H1 (cell line): ENCODE data around the gene RAMACL. TPM values are rescaled to one million over a fixed set of nuclear protein-coding genes. Genes with fewer than 3 reads are reported as not detected.

Experiments
- CTCF ChIA-PET: fragments of 300-600 bp; sonication (Branson Sonifier 250); formaldehyde crosslinking; loops from one replicate; lab custom pipeline; 2021; ENCODE audit not compliant: partially characterized antibody; lab: Charles Lee
- POLR2A ChIA-PET: fragments of 300-600 bp; sonication (Branson Sonifier 250); formaldehyde crosslinking; loops from one replicate; lab custom pipeline; 2021; ENCODE audit warnings: inconsistent platforms; ENCODE audit not compliant: partially characterized antibody; lab: Charles Lee
- DNase-seq, 2 experiments: peaks; one replicate each; pipeline versions ENCODE4 v3.0.0 to v3.0.0-alpha.2; 2010 to 2022; ENCODE audit warnings: low spot score in 2 of 2, low read depth in 1 of 2, mixed read lengths in 1 of 2
- FAIRE-seq: peaks from 2 replicates; lab custom pipeline; 2011; peaks lifted over from hg19 to GRCh38; lab: Jason Lieb, UNC
- H2AFZ ChIP-seq: 2 replicates; pipeline ENCODE4 v1.8.1; 2012; ENCODE audit warnings: low read length, inconsistent platforms
- H2AK5ac ChIP-seq: 2 replicates; pipeline ENCODE4 v1.6.1; 2013; ENCODE audit warnings: low read depth, low read length
- H2BK120ac ChIP-seq: replicated peaks from 2 replicates; pipeline ENCODE3; 2013; ENCODE audit warnings: low read depth, low read length, inconsistent platforms
- H2BK12ac ChIP-seq: 2 replicates; pipeline ENCODE4 v1.6.1; 2013; ENCODE audit warnings: low read depth, low read length
- H2BK15ac ChIP-seq: 2 replicates; pipeline ENCODE4 v1.6.1; 2013; ENCODE audit warnings: low read length
- H2BK20ac ChIP-seq: 2 replicates; pipeline ENCODE4 v1.6.1; 2013; ENCODE audit warnings: low read length
- H2BK5ac ChIP-seq: 2 replicates; pipeline ENCODE4 v1.6.1; 2013; ENCODE audit warnings: low read depth, low read length
- H3K14ac ChIP-seq: 2 replicates; pipeline ENCODE4 v1.6.1; 2013; ENCODE audit warnings: inconsistent platforms; ENCODE audit not compliant: insufficient read length
- H3K18ac ChIP-seq: 2 replicates; pipeline ENCODE4 v1.6.1; 2013; ENCODE audit warnings: low read length; ENCODE audit errors: extremely low read depth
- H3K23ac ChIP-seq: 2 replicates; pipeline ENCODE4 v1.6.1; 2013; ENCODE audit warnings: inconsistent platforms; ENCODE audit not compliant: insufficient read length
- H3K23me2 ChIP-seq: 2 replicates; pipeline ENCODE4 v1.6.1; 2013; ENCODE audit warnings: low read depth, low read length
- H3K27ac ChIP-seq: 2 replicates; pipeline ENCODE4 v1.6.1; 2011; ENCODE audit warnings: low read depth, low read length, inconsistent platforms
- H3K27me3 ChIP-seq, 4 experiments: replicated peaks in 1 of 4; 1 replicate in 1 of 4; 2 replicates in 3 of 4; pipeline versions ENCODE4 v1.6.1 to v1.8.1; 2011 to 2013; ENCODE audit warnings: low read length in 3 of 4, mild to moderate bottlenecking in 3 of 4, inconsistent platforms in 2 of 4, mixed read lengths in 2 of 4, moderate library complexity in 1 of 4; ENCODE audit not compliant: control insufficient read depth in 3 of 4, insufficient read depth in 3 of 4; ENCODE audit errors: extremely low read depth in 1 of 4
- H3K36me3 ChIP-seq, 4 experiments: 2 replicates each; pipeline versions ENCODE4 v1.6.1 to v1.8.1; 2011 to 2013; ENCODE audit warnings: mild to moderate bottlenecking in 4 of 4, low read length in 3 of 4, moderate library complexity in 2 of 4, control low read depth in 1 of 4, inconsistent platforms in 1 of 4; ENCODE audit not compliant: insufficient read depth in 4 of 4, control insufficient read depth in 2 of 4
- H3K4ac ChIP-seq: replicated peaks from 2 replicates; pipeline ENCODE3; 2013; ENCODE audit warnings: low read length, low read depth, mixed read lengths, inconsistent platforms; ENCODE audit not compliant: insufficient read length
- H3K4me1 ChIP-seq, 4 experiments: replicated peaks in 1 of 4; 1 replicate in 1 of 4; 2 replicates in 3 of 4; pipeline versions ENCODE4 v1.6.1 to v1.8.1; 2011 to 2013; ENCODE audit warnings: low read length in 3 of 4, inconsistent platforms in 2 of 4, mixed read lengths in 1 of 4; ENCODE audit not compliant: insufficient read depth in 4 of 4, control insufficient read depth in 3 of 4
- H3K4me2 ChIP-seq, 2 experiments: 2 replicates each; pipeline versions ENCODE4 v1.6.1 to v1.8.1; 2011 to 2013; ENCODE audit warnings: low read depth in 2 of 2, low read length in 2 of 2, control low read depth in 1 of 2, inconsistent platforms in 1 of 2, mild to moderate bottlenecking in 1 of 2; ENCODE audit not compliant: insufficient read depth in 1 of 2
- H3K4me3 ChIP-seq, 4 experiments: fragments of 200-600, 300-600 bp in 1 of 4; sonication (generic), shearing (Covaris generic), sonication (Bioruptor Twin) in 1 of 4; 2 replicates each; pipeline versions ENCODE4 v1.5.1 to v1.8.1; 2011 to 2016; ENCODE audit warnings: low read length in 4 of 4, low read depth in 3 of 4, control low read depth in 2 of 4, inconsistent platforms in 2 of 4, mild to moderate bottlenecking in 2 of 4, mixed read lengths in 1 of 4, moderate library complexity in 1 of 4; ENCODE audit not compliant: insufficient read depth in 2 of 4; ENCODE audit errors: extremely low read depth in 1 of 4
- H3K56ac ChIP-seq: replicated peaks from 2 replicates; pipeline ENCODE3; 2013; ENCODE audit warnings: low read depth, mild to moderate bottlenecking, mixed read lengths, low read length, inconsistent platforms; ENCODE audit not compliant: insufficient read length
- H3K79me1 ChIP-seq: 2 replicates; pipeline ENCODE4 v1.6.1; 2013; ENCODE audit warnings: low read depth, low read length, control low read depth
- H3K79me2 ChIP-seq, 2 experiments: 2 replicates each; pipeline versions ENCODE4 v1.6.1 to v1.8.1; 2012 to 2013; ENCODE audit warnings: low read length in 2 of 2, mild to moderate bottlenecking in 2 of 2, inconsistent platforms in 1 of 2; ENCODE audit not compliant: insufficient read depth in 2 of 2, control insufficient read depth in 1 of 2
- H3K9ac ChIP-seq, 4 experiments: replicated peaks in 1 of 4; 1 replicate in 1 of 4; 2 replicates in 3 of 4; pipeline versions ENCODE4 v1.6.1 to v1.8.1; 2011 to 2013; ENCODE audit warnings: low read depth in 3 of 4, low read length in 3 of 4, control low read depth in 2 of 4, mild to moderate bottlenecking in 2 of 4, moderate library complexity in 2 of 4, inconsistent platforms in 1 of 4; ENCODE audit errors: extremely low read depth in 1 of 4
- H3K9me3 ChIP-seq, 2 experiments: 2 replicates each; pipeline versions ENCODE4 v1.6.1 to v1.8.1; 2012 to 2013; ENCODE audit warnings: mild to moderate bottlenecking in 2 of 2, moderate library complexity in 2 of 2, control low read depth in 1 of 2, inconsistent platforms in 1 of 2, low read depth in 1 of 2, low read length in 1 of 2, mixed read lengths in 1 of 2; ENCODE audit not compliant: insufficient read depth in 2 of 2
- H4K20me1 ChIP-seq, 2 experiments: replicated peaks in 1 of 2; 2 replicates each; pipeline versions ENCODE3 to v1.8.1; 2011 to 2013; ENCODE audit warnings: inconsistent platforms in 2 of 2, low read length in 2 of 2, mild to moderate bottlenecking in 1 of 2; ENCODE audit not compliant: insufficient read depth in 2 of 2, control insufficient read depth in 1 of 2
- H4K5ac ChIP-seq: 2 replicates; pipeline ENCODE4 v1.6.1; 2013; ENCODE audit warnings: low read length, low read depth, mixed read lengths, inconsistent platforms; ENCODE audit not compliant: insufficient read length
- H4K8ac ChIP-seq: 2 replicates; pipeline ENCODE4 v1.8.0; 2013; ENCODE audit warnings: mild to moderate bottlenecking, moderate library complexity, low read length, inconsistent platforms; ENCODE audit not compliant: insufficient read depth; ENCODE audit errors: extremely low read depth
- H4K91ac ChIP-seq: replicated peaks from 2 replicates; pipeline ENCODE3; 2013; ENCODE audit warnings: low read length, mixed read lengths, inconsistent platforms; ENCODE audit not compliant: insufficient read length
- CBX8 ChIP-seq: fragments of 300-800, 300-1000 bp; sonication (generic); IDR thresholded peaks from 2 replicates; pipeline ENCODE4 v1.7.1; 2016; ENCODE audit warnings: low read depth, low read length, borderline replicate concordance
- MAX ChIP-seq: IDR thresholded peaks from 2 replicates; pipeline ENCODE4 v1.6.1; 2012; ENCODE audit warnings: inconsistent platforms
- TAF7 ChIP-seq: optimal IDR thresholded peaks from 2 replicates; pipeline ENCODE3; 2011; ENCODE audit warnings: low read depth, mild to moderate bottlenecking, inconsistent platforms, low read length, moderate library complexity, borderline replicate concordance
- TEAD4 ChIP-seq: IDR thresholded peaks from 2 replicates; pipeline ENCODE4 v1.6.1; 2012; ENCODE audit warnings: low read depth, low read length, inconsistent platforms, mixed read lengths
- WGBS, 2 experiments: shearing (Covaris generic) in 1 of 2; methylation state at CpG; one replicate each; pipeline versions ENCODE4 v1.1.6 to v1.1.7; 2013 to 2015; ENCODE audit warnings: low lambda C conversion rate in 2 of 2, mixed read lengths in 2 of 2, inconsistent platforms in 1 of 2, low coverage in 1 of 2, missing lambda C conversion rate in 1 of 2; ENCODE audit not compliant: insufficient replicate concordance in 2 of 2, insufficient coverage in 1 of 2, insufficient read length in 1 of 2; ENCODE audit errors: extremely low coverage in 1 of 2, missing lambda C conversion rate in 1 of 2; 5-methylcytosine and 5-hydroxymethylcytosine counted together
- polyA plus RNA-seq, 7 experiments: library from polyadenylated mRNA; depleted of rRNA in 3 of 7; stranded (reverse) in 5 of 7; unstranded in 2 of 7; fragments of >200 nt in 5 of 7; fragments of 200-250 nt in 2 of 7; gene quantifications; 1 replicate in 5 of 7; 2 replicates in 1 of 7; 4 replicates in 1 of 7; pipeline versions ENCODE4 v1.2.1 to v1.2.3, GENCODE V29; 2011 to 2013; ENCODE audit warnings: missing spikeins in 2 of 7, mixed read lengths in 2 of 7
- total RNA-seq: library from RNA; stranded (reverse); fragmentation: NEBNext Ultra II Directional; extraction: Animal tissue kit (Norgen Biotek cat#: 25700); gene quantifications from 2 replicates; pipeline ENCODE4 v1.2.1, GENCODE V29; 2021

The RAMACL gene
- total and polyA plus RNA-seq, 2 of the 8 experiments (the other 6 are each of a cell fraction or from before 2014, with no cell fraction given): 0.23 to 0.97 TPM

GRCh38 chr6:166554316-166554715 is 32.2 kb downstream of the RAMACL start:
- FAIRE-seq (no peak), DNase-seq (no peak)
- H3K23ac ChIP-seq: no peak overlapping the region
- H2AK5ac ChIP-seq: no peak overlapping the region
- WGBS, 2 experiments: 87% methylated on average over 8 of the region's 8 CpGs; no CpG with 5 or more reads in 1 of the 2 experiments
- no peak overlapping the region; the same call in 1 of the 2 replicates for H2BK5ac ChIP-seq
- H3K4me2 ChIP-seq: no peak overlapping the region
- no peak overlapping the region for H3K9ac ChIP-seq
- H2AFZ ChIP-seq: no peak overlapping the region
- no peak overlapping the region for H3K27ac ChIP-seq
- no peak overlapping the region for H2BK120ac ChIP-seq
- H2BK20ac ChIP-seq: no peak overlapping the region
- H3K79me2 ChIP-seq: peaks cover 0 to 37% of the 10 kb centered on the region in 2 experiments; a peak in 2 of 4 replicates
- H3K4me1 ChIP-seq: peaks cover 2 to 15% (median 11%) of the 10 kb centered on the region in 4 experiments
- H3K18ac ChIP-seq: no peak overlapping the region
- no peak overlapping the region for H2BK12ac ChIP-seq
- CTCF ChIA-PET: interaction anchor here (0.9 to 2.6 kb wide), 3 partner anchors 9 to 60 kb away, joined by 3 to 14 read pairs (median 5); no protein-coding TSS in a partner anchor
- H3K27me3 ChIP-seq: no peaks in the 10 kb centered on the region
- H4K8ac ChIP-seq: no peak overlapping the region
- no peaks in the 10 kb centered on the region for H3K36me3 ChIP-seq
- no peak overlapping the region for H4K5ac ChIP-seq
- no peak overlapping the region for H3K4me3 ChIP-seq
- no peak overlapping the region for H3K4ac ChIP-seq
- no peak overlapping the region for H3K14ac ChIP-seq
- POLR2A ChIA-PET: interaction anchor here (0.7 to 0.8 kb wide), 2 partner anchors 12 to 290 kb away, joined by 3 read pairs; no protein-coding TSS in a partner anchor
- peaks cover 4 to 10% of the 10 kb centered on the region in 2 experiments for H4K20me1 ChIP-seq
- H3K79me1 ChIP-seq: peaks cover 5% of the 10 kb centered on the region
- H2BK15ac ChIP-seq: no peak overlapping the region
- H3K9me3 ChIP-seq: no peaks in the 10 kb centered on the region
- no peaks in the 10 kb centered on the region for H3K23me2 ChIP-seq
- H3K56ac ChIP-seq: no peak overlapping the region
- H4K91ac ChIP-seq: no peak overlapping the region
- TF ChIP-seq CBX8: no peak
- no peak for TF ChIP-seq MAX
- TF ChIP-seq TAF7: no peak
- no peak for TF ChIP-seq TEAD4
